IPS-18c (cell line): ENCODE measurements around the gene CD83.

Source experiments
- H3K4me3 ChIP-seq: 2 replicates; pipeline ENCODE4 v1.7.0; 2013; ENCODE audit warnings: low read depth, mild to moderate bottlenecking, low read length, moderate library complexity; ENCODE audit not compliant: insufficient read depth
- H3K9me3 ChIP-seq: one replicate; pipeline ENCODE4 v1.6.1; 2013; ENCODE audit warnings: mild to moderate bottlenecking, low read length, moderate library complexity; ENCODE audit not compliant: control insufficient read depth, insufficient read depth

The CD83 gene

GRCh38 chr6:14086701-14087100 is 30.9 kb upstream of the CD83 start:
- no peak overlapping the region for H3K4me3 ChIP-seq
- no peaks in the 10 kb centered on the region for H3K9me3 ChIP-seq

- H3K9me3 ChIP-seq, result no peaks in the 10 kb centered on the region
- H3K4me3 ChIP-seq, result no peak overlapping the region
Observed at GRCh38 chr6:14088600-14089192, 28.9 kb upstream of the CD83 start.

DNA sequence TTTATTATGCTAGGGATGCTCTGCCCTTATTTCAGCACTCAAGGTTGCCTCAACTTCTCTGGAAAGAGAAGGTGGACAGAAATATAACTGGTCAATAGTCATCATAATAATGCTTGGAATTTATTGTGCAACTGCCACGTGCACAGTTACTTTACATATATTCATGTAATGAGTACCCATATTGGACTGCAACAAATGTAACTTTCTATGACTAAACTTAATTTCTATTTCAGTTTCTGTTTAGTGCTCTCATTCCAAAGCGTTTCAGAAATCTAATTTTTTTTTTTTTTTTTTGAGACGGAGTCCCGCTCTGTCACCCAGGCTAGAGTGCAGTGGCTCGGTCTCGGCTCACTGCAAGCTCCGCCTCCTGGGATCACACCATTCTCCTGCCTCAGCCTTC is 28.3 kb upstream of the CD83 start:
- Histone ChIP-seq H3K9me3 (no peaks in the 10 kb centered on the region), H3K4me3 (no peak overlapping the region)

DNA sequence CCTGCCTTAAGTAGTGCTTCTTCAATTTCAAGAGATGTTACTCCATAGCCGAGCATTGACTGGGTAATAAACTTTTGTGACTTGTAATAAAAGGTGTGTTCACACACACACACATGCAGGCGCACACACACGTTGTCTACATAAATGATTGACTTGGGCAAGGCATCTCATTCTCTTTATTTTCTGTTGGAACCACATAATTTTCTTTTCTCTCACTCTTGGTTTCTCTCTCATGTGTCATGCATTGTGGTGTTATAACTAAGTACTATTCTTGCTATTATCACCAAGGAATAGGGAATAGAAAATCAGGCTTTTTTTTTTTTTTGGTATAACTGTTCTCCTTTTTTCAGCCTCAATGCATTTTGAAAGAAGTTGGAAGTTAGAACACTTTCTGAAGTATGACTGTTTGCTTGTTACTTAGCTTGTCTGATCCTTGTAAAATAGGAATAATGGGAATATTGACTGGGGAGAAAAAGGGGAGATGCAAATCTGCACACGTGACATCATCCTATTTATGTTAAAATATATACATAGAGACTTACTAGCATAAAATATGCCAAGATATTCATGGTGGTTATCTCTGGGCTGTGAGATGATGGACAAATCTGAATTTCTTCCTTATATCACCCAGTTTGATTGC is 26.1 kb upstream of the CD83 start:
- H3K4me3 ChIP-seq, result no peak overlapping the region
- no peaks in the 10 kb centered on the region for H3K9me3 ChIP-seq

GRCh38 chr6:14092316-14092715 is 25.3 kb upstream of the CD83 start:
- no peak overlapping the region for H3K4me3 ChIP-seq

DNA sequence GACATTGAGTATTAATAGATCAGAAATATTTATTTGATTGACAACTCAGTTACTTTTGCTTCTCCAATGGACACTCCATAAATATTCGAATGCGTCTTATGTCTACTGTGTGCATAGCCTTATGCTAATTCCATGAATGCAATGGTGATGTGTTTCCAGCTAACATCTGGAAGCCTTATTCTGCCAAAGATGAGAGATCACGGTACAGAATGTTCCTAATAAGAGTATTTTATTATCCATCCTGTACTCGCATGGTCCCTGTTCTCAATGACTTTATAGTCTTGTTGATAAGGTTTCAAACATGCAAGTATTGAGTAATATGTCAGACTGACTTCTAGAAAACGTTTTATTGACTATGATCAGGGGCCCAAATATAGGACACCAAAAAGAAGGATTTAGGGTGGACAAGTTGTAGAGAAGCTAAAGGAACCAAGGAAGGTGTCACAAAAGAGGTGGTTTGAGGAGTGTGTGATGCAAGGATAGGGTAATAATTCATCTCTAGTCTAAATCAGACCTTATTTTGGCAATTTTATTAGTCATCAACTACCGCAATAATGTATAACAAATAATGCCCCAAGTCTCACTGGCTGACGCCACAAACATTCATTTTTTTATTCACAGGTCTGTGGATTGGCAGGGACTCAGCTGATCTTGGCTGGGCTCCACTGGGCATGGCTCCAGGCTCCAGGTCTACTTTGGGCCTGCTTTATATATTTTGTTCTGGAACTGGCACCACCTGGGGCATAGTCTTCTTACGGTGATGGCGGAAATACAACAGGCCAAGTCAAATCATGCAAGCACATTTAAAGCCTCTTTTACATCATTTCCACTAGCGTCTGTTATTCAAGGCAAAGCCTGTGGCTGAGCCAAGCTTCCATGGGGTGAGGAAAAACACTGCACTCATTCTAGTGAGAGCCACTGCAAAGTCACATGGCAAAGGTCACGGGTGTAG is 24.5 kb upstream of the CD83 start:
- H3K4me3 ChIP-seq, result no peak overlapping the region
- no peaks in the 10 kb centered on the region for H3K9me3 ChIP-seq

More at GRCh38 chr6:14092316-14092715, 25.3 kb upstream of the CD83 start:
- no peaks in the 10 kb centered on the region for H3K9me3 ChIP-seq

GRCh38 chr6:14094721-14095120 is 22.9 kb upstream of the CD83 start:
- Histone ChIP-seq H3K4me3 (no peak overlapping the region), H3K9me3 (no peaks in the 10 kb centered on the region)

DNA sequence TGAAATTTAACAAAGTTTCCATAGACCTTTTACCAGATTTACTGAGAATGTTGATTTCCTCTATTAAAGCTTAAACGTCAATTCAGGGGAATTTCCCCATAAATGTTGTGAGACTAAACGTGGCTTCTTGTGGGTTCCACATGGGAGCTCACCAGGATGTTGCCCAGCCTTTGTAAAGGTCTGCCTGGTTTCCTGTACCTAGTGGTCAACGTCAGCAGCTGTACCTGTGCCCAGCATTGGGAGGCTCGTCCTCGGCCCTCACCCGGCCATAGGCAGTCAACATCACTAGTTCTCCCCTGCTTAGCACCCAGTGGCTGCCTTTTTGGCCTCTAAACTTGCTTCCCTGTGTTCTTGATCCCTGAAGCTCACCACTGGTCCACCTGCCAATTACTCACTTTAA is 22.1 kb upstream of the CD83 start:
- Histone ChIP-seq H3K9me3 (no peaks in the 10 kb centered on the region), H3K4me3 (no peak overlapping the region)

- H3K9me3 ChIP-seq, result no peaks in the 10 kb centered on the region
- H3K4me3 ChIP-seq, result no peak overlapping the region
Observed at GRCh38 chr6:14100138-14100537, 17.4 kb upstream of the CD83 start.

DNA sequence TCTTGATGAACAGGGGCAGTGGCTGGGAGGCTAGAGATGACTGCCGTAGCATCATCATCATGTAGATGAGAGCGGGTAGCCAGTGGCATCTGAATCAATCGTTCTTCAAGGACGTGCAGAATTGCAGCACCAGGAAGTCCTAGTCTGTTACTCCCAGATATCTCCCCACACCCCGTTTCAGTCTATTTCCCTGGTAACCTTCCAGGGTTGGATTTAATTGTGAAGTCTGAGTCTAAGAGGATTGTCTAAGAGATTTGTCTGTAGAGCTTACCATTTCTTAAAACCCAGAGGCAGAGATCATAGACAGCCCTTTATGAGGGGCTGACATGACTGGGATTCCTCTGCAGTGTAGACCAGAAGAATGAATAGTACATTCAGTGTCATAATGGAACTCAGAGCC is 16.6 kb upstream of the CD83 start:
- H3K9me3 ChIP-seq, result no peaks in the 10 kb centered on the region
- no peak overlapping the region for H3K4me3 ChIP-seq

DNA sequence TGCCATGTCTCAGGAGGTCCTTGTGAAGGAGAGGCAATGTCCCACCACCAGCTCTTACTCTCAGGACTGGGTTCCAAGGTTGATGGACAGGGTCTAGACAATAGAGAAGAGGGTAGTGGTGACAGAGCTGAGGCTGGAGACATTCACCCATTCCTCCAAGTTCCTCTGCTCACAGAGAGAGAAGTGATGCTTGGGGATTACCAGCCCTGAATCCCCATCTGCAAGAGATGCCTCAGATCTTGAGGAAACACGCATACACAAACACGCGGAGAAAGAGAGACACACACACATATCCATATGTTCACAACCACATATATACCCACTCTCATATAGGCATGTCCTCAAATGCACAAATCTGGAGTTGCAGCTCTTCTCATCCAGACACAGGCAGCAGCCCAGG is 15.2 kb upstream of the CD83 start:
- H3K9me3 ChIP-seq, result peaks cover 7% of the 10 kb centered on the region
- H3K4me3 ChIP-seq, result no peak overlapping the region

DNA sequence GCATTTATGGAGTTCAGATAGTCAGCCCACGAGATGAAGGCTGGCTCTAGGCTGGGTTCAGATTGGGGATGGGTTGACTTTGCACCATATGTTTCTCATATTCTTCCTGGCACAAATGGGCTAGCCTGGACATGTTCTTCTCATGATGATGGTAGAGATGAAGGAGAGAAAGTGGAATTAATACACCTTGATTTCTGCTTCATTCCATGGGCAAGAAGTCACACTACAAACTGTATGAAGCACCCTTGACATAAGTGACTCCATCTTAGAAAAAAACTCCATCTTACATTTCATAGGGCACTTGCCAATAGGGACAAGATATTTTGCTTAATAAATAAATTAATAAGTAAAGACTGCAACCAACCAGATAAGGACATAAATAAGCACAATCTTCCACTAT is 12.0 kb upstream of the CD83 start:
- Histone ChIP-seq H3K9me3 (peaks cover 7% of the 10 kb centered on the region), H3K4me3 (no peak overlapping the region)

DNA sequence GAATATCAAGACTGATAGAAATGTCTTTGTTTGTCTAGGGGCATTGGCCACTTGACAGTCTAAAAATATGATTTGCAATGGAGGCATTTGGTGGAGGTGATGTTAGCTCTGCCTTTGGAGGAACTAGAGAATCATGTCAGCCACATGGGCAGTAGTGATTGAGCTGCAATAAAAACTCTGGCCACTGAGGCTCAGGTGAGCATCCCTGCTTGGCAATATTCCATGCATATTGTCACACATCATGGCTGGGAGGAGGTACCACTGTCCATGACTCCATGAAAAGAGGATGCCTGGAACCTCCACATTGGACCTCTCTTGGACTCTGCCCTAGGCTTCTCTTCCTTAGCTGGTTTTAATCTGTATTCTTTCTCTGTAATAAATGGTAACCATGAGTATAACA is 10.6 kb upstream of the CD83 start:
- peaks cover 7% of the 10 kb centered on the region for H3K9me3 ChIP-seq
- H3K4me3 ChIP-seq, result no peak overlapping the region

DNA sequence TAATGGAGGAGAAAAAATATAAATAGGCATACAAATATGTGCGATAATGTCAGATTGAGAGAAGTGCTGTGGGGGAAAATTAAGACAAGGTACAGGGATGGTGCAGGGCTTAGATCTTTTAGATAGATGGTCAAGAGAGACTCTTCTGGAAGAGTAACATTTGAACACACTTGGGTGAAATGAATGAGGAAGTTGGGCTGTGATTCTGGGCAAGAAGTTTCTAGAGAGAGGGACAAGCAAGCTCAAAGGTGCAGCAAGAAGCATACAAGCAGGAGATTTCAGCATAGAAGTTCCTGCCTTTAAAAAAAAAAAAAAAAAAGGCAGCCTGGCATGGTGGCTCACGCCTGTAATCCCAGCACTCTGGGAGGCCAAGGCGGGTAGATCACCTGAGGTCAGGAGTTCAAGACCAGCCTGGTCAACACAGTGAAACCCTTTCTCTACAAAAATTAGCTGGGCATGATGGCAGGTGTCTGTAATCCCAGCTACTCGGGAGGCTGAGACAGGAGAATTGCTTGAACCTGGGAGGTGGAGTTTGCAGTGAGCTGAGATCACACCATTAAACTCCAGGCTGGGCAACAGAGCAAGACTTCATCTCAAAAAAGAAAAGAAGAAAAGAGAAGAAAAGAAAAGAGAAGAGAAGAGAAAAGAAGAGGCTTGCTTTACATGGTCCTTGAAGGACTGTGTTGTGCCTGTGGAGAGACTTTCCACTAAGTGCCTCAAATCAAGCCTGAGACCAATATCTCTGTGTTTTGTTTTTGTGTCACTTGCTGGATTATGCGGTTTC is 9.7 kb upstream of the CD83 start:
- Histone ChIP-seq H3K9me3 (peaks cover 7% of the 10 kb centered on the region), H3K4me3 (no peak overlapping the region)

- no peak overlapping the region for H3K4me3 ChIP-seq
- H3K9me3 ChIP-seq, result peaks cover 7% of the 10 kb centered on the region
Observed at GRCh38 chr6:14108571-14109410, 8.8 kb upstream of the CD83 start.

GRCh38 chr6:14109411-14109826 is 8.2 kb upstream of the CD83 start:
- no peak overlapping the region for H3K4me3 ChIP-seq

More at GRCh38 chr6:14109411-14109826, 8.2 kb upstream of the CD83 start:
- H3K9me3 ChIP-seq, result peaks cover 7% of the 10 kb centered on the region
